Activated naive CD8-positive, alpha-beta T cell treated with anti-CD3 and anti-CD28 coated beads, Interleukin-2, amount 50 U/mL, for 16 hours (primary cell): Measurements from ENCODE around the gene TLE1.
"Not testable (repeated sequence)": the region's sequence is repeated elsewhere in the genome, so short reads cannot be mapped to it uniquely, and the experiment has no call there.

ENCODE experiments used
- DNase-seq: peaks from one replicate; pipeline ENCODE4 v3.0.0-alpha.2; 2020; ENCODE audit warnings: low read depth, low spot score

Gene TLE1

DNA sequence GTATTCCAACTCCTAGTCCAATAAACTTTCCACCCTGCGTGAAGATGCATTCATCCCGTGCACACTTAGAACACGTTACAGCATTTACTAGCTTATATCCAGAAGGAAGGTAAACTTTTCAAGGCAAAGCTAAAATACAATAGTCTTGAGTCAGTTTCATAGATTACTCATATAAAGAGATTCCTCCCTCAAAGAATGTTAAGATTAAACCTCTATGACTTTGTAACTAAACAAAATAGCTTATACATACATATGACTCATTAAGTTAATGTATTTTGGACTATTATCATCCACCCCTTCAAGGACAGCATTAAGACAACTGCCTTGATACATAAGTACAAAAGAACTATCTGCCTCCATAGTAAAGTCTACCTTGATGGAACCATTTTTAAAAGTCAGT, 36.1 kb downstream of the TLE1 start:
- DNase-seq: no peak

DNA sequence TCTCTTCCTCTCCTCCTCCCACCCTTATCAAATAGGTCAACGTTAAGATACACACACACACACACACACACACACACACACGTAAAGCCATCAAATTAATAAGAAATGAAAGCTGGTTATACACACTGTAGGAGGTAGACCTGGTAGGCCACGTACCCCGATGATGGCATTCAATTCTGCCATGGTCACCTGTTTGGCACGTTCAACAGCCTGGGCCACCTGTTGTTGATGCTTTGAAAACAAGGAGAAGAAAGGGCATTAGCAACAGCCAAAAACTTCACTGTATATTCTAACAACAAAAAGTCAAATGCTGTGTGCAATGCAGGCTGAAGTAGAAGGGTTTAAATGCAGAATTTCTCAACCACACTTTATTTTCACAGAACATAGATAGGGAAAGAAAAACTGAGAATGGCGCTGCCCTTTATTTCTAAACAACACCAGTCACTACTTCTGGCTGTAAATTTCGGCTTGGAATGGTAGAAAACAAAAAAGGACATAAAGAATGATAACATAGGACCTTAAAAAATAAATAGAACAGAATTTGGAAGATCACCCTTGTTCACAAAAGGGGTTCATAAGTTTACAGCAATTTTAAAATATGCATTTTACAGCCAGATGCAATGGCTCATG, 37.2 kb downstream of the TLE1 start:
- DNase-seq: no peak

- DNase-seq: no peak
These were observed 38.5 kb downstream of the TLE1 start for GRCh38 chr9:81650586-81651515.

GRCh38 chr9:81649475-81650240, 39.7 kb downstream of the TLE1 start:
- no peak for DNase-seq

- DNase-seq: no peak
These were observed 40.5 kb downstream of the TLE1 start for GRCh38 chr9:81648891-81649290.

DNA sequence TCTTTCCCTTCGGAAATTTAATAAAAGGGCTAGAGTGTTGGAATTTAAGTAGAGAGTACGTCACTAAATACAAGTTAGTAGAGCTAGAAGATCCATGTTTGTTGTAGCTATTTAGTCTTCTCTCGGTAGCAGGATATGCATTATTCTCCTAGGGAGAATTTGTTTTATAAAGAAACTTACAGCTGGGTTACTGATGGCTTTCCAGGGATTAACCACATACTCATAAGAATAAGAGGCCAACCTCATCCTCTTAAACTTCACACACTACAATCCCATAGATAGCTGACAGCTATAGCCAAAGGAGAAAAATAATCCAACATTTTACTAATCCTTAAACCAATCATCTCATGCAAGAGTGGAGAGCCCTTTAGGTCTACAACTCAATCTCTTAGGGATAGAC, 43.0 kb downstream of the TLE1 start:
- DNase-seq: no peak

GRCh38 chr9:81644513-81644912, 44.8 kb downstream of the TLE1 start:
- not testable (repeated sequence) for DNase-seq

GRCh38 chr9:81637276-81637675, 52.1 kb downstream of the TLE1 start:
- DNase-seq: no peak

GRCh38 chr9:81636255-81636599, 53.1 kb downstream of the TLE1 start:
- DNase-seq: no peak

DNA sequence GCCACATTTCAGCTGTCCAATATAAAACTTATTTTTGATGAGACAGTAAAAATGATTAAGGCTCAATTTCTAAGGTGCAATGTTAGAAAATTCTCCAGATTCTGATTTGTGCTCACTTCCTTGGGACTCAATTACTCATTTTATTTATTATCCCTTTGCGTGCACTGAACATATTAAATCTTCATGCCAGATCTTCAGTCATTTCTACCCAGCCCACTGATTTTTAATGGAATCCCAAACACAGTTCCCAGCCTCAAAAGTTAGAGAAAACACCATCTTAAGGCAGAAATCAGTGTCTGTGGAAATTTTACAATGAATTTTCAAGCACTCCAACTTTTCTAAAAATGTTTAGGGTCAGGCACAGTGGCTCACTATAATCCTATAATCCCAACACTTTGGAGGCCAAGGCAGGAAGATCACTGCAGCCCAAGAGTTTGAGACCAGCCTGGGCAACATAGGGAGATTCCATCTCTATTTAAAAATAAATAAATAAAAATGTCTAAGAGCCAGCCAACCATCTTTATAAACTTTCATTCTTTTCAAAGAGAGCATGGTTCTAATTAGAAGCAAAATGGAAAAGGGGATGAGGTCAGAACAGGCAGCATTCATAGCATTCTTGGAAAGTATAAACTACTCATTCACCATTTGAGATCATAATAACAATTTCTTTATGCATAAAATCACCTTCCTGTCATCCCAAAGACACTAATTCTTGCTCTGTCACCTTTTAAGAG, 53.7 kb downstream of the TLE1 start:
- no peak for DNase-seq

DNA sequence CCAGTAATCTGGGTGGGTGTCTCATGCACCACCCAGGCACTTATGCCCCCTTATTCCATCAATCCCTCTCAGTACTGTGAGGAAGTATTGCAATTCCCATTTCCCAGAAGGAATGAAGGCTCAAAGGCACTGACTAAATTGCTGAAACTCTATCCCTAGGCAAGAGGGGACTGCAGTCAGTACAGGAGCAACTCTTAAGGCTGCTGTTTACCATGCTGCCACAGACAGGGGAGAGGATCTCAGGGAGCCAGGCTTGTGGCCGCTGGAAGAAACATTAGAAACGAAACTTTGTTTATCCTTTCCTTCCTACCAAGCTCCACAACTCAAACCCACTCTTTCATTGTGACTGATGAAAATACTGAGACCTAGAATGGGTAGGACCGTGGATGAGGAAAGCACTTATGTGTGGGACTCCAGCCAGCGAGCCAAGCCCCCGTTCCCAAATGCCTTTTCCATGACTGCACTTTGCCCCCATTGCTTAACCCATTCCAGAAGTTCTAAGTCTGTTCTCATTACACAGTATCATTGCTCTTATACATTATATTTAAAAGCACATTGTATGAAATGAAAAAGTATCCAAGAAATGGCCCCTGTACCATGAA, 54.3 kb downstream of the TLE1 start:
- DNase-seq: no peak

DNA sequence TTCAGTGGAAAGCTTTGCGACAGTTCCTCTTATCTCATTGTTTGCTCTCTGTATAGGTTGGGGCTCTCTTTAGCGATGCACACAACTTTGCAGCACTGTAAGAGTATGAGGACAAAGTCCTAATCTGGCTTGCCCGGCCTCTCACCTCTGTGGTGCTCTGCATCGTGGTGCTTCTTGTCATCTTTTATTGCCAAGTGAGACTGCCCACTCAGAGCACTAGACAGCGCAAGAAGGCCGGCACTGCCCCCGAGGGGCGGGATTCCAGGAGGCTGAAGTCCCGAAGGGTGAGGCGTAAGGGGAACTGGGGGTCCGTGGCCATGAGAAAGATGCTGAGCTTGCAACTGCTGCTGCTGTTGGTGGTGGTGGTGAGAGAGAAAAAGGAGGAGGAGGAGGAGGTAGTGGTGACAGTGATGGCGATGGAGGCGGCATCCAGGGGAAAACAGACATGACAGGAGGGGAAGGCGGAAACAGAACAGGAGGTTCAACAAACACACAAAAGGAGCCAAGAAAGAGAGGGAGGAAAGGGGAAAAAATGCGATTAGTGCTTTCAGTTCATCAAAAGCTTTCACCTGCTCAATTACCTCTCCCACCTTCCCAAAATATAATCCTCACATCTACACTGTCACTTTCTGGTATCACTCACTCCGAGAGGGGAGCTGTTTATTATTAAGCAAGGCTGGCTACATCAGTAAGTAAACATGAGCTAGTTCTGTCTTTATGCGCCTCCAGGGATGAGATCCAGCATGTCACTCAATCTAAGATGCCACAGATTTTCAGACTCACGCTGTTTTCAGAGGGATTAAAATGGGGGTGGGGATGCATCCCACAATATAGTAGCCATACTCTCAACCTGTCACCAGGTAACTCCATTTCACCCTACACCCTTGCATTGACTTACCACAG, 55.1 kb downstream of the TLE1 start:
- DNase-seq: no peak

- no peak for DNase-seq
These were observed 56.7 kb downstream of the TLE1 start for GRCh38 chr9:81632599-81632998.

DNA sequence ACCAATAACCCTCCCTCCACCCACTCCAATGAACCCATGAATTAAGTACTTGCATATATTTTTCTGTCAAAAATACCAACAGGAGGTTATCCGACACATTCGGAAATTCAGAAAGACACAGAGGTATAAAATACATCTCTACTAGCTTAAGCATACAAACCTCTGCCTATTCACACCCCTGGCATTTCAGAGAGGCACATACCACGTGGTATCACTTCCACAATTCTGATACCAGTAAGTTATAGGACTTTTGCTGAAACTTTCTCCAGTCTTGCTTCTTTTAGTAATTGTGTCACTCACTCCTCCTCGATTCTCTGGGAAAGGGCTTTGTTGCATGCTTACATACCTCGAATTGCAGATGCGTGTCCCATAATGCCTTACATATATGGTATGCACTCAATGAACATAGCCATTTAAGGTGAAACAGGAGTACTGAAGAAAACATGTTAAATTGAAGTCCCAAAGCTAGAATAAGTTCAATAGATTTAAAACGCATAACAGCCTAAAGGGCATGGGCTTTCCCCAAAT, 58.1 kb downstream of the TLE1 start:
- no peak for DNase-seq

DNA sequence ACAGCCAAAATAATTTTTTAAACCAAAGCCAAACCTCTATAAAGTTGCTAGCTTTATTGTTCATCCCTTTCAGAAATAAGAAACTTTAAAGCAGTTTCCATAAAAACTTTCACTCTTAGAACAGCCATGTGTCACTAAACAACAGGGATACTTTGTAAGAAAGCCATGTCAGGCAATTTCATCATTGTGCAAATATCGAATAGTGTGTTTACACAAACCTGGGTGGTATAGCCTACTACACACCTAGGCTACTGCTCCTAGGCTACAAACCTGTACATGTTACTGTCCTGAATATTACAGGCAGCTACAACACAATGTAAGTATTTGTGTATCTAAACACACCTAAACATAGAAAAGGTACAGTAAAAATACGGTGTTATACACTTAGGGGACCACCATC, 59.9 kb downstream of the TLE1 start:
- DNase-seq: no peak

- no peak for DNase-seq
These were observed 60.5 kb downstream of the TLE1 start for GRCh38 chr9:81628897-81629296.

DNA sequence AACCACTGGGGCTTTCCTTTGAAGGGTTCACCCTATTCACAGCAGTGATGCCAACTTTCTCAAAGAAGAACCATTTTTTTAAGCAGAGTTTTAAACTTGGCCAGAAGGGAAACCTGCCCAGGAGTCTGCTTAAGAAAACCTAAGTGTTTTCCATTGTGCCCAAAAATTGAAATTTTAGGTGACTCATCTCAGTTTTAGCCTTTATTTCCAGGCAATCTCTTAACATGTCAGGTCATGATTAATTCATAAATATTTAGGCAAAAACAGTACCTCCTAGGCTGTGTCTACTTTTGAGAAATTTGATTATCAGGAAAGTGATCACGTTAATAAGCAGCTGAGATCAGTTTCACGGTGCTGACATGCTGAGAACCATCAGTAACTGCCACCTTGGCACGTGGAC, 61.9 kb downstream of the TLE1 start:
- no peak for DNase-seq

- no peak for DNase-seq
These were observed 62.8 kb downstream of the TLE1 start for GRCh38 chr9:81626511-81626910.

DNA sequence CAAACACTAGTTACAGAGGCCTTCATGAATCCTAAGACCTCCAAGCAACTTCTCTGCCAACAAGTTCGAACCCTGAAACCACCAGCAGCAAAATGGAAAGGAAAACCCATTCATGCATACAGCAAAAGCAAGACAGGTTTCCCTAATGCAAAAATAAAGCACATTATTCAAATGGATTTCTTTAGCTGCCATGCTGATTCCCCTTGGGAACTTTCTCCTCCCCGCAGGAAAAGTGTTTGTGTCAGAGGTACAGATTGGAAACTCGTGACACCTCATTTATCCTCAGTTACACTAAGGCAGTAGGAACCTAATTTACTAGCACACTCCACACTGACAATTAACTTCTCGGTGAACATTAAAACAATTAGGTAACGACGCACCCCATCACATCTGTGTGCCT, 63.4 kb downstream of the TLE1 start:
- DNase-seq: no peak

DNA sequence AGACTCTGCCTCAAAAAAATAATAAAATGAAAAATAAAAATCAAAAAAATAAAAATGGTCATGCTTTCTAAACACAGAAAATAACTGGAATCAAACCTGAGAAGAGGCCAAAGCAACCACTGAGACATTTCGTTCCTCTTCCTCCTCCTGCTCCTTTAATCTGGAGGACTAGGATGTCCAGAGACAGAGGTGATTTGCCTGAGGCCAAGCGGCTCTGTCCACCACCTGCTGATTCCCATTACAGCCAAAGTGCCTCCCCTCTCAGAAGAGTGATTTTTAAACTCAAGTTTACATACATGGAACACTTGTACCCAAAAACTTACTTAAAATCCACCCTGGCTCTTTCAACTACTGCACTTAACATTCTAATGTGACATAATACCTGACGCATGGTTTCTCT, 65.6 kb downstream of the TLE1 start:
- no peak for DNase-seq
